Ammon's horn (tissue), 1 donor: ENCODE measurements around the gene SFSWAP.
A peak's percentile ranks its signal among the peaks of the same experiment; 100 is the strongest.
"Not testable (repeated sequence)": the region's sequence is repeated elsewhere in the genome, so short reads cannot be mapped to it uniquely, and the experiment has no call there.

Experiments used
- DNase-seq: peaks from one replicate; pipeline ENCODE4 v3.0.0-alpha.2; 2016; ENCODE audit warnings: low spot score

The SFSWAP gene

DNA sequence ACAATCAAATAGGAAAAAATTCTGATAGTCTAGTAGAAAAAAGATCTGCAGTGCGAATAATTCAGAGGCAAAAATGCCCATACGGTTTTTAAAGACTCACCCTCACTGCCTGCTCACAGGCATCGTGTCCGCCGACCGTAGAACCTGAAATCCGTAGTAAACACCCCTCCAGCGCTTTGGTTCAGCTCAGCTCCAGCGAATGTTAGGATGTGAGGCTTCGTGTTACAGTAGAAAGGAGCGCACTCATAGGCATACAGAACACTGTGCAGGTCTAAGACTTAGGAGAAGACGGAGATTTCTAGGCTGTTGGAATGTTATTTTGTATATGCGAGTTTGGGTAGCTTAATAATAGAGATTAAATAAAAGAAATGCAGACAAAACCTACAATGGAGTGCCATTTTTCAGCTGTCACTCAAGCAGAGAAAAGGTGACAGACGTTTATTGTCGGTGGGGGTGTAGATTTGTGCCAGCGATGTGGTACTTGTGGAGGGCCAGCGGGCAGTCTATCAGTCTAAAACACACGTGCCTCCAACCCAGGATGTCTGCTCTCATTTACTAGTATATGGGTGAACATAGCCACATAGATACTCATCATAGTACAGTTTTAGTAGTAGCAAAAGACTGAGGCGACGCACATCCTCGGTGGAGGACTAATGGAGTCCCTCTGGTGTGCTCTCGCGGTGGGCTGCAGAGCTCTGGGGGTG, 25.7 kb downstream of the SFSWAP start:
- DNase-seq = no peak

DNA sequence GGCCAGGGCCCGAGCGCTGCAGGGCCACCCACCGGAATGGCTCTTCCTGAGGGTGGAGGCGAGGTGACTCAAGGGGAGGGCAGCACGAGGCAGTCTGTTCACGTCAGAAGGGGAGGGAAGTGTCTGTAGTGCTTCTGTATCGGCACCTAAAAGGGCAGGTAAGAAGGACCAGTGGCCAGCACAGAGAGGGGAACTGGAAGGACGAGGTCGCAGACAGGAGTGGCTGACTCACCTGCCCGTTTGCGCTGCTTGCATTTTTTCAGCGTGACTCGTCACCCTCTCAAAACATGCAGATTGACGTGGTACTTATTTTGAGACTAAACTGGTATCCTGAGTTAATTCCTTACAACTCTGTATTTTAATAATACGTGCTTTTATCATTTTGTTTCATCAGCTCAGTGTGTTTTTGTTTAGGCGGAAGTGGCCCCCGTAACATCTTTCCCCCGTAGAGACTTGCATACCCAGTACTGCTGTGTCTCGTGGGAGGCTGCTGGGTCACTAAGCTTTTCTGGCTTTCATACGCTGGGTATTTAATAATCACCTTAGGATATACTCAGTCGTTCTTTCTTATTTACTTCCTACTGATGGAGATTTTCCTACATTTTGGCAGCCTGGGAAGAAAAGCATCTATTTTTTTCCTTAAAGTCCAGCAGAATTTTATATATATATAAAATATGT, 26.4 kb downstream of the SFSWAP start:
- no peak for DNase-seq

DNA sequence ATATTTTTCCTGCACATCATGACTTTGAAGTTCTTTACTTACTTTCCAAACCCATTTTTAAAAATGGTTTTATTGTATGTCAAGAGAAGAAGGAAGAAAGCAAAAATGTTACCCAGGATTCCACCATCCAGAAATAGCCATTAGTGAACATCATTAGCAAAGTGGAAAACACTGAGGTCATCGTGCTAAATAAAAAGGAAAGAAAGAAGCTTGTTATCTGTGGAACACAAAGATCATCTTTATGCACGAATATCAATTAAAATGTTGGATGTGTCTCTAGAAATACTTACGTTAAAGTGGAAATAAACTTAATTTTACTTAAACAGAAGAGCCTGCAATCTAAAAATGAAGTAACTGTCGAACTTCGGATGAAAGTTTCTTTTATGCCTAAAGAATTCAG, 27.3 kb downstream of the SFSWAP start:
- peak; percentile 55 for DNase-seq

DNA sequence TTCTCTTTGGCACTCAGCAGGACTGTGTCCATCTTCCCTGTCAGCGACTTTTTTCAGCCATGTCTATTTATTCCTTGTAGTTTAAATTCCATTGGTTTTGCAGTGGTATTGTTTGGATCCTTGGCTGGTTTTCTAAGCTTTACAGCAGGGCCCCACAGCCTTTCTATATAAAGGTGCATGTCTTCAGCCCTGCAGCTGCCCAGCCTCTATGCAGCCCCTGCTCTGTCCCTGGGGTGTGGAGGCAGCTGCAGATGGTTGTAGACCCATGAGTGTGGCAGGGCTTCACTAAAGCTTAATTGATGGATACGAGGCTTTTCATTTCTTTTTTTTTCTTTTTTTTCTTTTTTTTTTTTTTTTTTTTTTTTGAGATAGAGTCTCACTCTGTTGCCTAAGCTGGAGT, 29.7 kb downstream of the SFSWAP start:
- DNase-seq = no peak

DNA sequence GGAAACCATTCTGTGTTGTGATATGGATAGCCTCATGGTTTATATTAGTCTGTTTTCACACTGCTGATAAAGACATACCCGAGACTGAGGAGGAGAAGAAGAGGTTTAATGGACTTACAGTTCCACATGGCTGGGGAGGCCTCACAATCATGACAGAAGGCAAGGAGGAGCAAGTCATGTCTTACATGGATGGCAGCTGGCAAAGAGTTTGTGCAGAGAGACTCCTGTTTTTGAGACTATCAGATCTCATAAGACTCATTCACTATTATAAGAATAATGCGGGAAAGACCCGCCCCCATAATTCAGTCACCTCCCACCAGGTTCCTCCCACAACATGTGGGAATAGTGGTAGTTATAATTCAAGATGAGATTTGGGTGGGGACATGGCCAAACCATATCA, 31.9 kb downstream of the SFSWAP start:
- not testable (repeated sequence) for DNase-seq

DNA sequence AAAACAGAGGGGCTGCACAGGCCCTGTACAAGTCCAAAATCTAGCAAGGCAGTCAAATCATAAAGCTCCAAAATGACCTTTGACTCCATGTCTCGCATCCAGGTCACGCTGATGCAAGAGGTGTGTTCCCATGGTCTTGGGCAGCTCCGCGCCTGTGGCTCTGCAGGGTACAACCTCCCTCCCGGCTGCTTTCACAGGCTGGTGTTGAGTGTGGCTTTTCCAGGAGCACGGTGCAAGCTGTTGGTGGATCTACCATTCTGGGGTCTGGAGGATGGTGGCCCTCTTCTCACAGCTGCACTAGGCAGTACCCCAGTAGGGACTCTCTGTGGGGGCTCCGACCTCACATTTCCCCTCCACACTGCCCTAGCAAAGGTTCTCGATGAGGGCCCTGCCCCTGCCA, 32.5 kb downstream of the SFSWAP start:
- not testable (repeated sequence) for DNase-seq

DNA sequence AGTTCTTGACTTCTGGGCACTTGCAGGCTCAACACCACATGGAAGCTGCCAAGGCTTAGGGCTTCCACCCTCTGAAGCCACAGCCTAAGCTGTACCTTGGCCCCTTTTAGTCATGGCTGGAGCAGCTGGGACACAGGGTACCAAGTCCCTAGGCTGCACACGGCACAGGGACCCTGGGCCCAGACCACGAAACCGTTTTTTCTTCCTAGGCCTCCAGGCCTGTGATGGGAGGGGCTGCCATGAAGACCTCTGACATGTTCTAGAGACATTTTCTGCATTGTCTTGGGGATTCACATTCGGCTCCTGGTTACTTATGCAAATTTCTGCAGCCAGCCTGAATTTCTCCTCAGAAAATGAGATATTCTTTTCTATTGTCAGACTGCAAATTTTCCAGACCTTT, 33.0 kb downstream of the SFSWAP start:
- not testable (repeated sequence) for DNase-seq

DNA sequence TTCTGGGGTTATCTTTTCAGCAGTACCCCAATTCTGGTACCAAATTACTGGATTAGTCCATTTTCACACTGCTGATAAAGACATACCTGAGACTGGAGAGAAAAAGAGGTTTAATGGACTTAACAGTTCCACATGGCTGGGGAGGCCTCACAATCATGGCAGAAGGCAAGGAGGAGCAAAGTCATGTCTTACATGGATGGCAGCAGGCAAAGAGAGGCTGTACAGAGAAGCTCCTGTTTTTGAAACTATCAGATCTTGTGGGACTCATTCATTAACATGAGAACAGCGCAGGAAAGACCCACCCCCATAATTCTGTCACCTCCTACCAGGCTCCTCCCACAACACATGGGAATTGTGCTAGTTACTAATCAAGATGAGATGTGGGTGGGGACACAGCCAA, 33.8 kb downstream of the SFSWAP start:
- DNase-seq = not testable (repeated sequence)

DNA sequence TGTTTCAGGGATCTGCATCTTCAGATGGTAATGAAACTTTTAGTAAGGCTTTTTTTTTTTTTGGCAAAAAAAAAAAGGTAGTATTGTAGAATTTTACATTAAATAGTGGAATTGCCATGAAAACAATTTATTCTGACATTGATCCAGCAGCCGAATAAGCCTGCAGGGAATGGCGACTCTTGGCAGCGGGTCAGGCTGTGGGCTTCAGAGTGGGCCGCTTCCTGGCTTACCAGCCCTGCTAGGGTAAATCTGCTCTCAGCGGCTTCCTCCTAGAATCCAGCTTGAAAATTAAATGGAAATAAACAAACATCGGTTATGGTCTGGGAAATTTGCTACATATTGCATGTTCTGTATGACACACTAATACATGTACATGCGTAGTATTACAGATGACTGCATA, 34.8 kb downstream of the SFSWAP start:
- DNase-seq = no peak

DNA sequence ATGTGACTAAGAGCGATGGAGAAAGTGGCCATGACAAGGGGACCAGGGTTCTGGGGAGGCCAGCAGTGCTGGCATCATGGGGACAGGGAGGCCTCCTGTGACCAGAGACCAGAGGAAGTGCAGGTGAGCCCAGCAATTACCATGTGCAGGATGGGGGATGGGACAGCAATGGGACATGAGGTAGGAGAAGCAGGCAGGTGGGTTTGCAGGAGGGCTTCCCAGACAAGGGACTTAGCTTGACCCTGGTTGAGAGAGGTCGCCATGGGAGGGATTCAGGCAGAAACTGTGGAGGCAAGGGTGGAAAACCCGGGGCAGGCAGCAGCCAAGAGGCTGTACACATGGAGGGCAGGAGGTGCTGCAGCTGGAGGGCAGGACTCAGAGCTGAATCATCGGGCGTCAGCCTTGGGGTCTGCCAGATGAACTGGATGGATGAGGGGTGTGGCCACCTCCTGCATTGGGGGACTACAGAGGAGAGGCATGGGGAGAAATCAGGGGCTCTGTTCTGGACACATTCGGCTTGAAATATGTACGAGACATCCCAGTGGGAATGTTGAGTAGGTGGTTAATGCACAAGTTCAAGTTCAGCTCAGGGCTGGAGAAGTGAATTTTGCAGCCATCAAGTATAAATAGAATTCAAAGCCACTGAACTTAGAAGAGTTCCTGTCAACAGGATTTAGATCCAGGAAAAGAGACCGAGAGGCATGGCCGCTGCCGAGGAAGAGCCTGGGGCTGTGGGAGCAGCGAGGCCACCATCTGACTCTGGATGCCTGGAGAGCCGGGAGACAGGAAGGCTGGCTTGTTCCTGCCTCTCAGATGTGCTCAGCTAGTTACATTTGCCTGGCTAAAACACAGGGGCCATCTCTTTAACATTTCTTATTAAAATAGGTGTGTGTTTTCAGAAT, 36.6 kb downstream of the SFSWAP start:
- DNase-seq = no peak

DNA sequence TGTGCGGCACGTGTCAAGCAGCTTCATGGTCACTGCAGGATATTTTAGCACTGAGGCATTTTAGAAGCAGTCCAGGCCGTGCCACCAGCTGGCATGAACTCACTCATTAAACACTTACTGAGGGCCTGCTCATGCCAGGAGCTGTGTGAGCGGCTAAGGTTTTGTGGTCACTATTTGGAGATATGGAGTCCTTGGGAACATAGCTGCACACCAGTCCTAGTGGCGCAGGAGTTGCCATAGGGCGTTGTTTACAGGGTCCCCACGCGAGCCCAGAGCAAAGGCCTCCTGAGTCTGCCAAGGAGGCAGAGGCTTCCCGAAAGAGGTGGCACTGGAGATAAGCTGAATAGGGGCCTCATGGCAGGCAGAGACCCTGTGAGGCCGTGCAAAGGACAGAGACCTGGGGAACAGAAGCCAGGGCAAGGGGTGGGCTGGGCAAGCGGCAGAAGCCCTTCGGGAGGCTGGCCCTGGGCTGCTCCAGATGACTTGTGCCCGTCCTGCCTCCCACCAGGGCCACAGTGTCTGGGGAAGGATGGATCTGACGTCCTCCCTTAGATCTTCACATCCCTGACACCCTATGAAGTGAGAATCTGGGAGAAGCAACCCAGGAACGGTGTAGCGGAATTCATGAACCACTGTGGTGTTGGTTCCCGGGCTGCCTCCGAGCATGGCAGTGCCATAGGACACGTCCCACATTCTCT, 38.9 kb downstream of the SFSWAP start:
- no peak for DNase-seq

DNA sequence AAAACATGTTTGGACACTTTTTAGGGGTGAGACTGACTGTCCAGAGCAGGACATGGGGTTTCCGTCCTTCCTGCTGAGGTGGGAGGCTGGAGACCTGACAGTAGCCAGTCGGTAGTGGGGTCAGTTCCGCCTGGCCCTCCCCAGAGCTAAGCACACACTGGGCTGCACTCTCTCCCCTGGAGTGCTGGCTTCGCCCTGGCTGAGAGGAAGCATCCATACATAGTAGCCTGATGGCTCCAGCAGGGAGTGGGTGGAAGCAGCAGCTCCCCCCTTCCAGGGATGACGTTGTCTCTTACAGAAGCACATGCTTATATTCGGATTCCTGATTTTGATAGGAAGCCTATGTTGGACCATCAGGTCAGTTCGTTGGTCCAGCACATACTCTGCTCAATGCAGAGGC, 40.4 kb downstream of the SFSWAP start:
- no peak for DNase-seq

DNA sequence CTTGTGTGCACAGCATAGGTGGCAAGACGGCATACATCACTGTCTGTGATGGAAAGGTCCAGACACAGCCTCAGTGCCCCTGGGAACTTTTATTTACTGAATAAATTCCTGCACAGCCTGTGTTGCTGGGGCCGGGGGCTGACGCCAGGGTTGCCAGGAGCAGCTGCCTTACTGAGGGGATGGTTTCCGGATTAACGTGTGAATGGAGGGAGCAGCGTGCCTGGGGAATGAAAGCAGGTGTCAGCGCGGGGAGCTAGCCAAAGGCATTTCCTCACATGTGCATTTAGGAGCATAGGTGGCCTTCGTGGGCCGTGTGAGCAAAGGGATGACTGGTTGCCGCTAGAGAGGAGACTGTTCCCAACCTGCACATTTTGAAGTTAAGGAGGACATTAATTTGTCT, 41.6 kb downstream of the SFSWAP start:
- DNase-seq = no peak

DNA sequence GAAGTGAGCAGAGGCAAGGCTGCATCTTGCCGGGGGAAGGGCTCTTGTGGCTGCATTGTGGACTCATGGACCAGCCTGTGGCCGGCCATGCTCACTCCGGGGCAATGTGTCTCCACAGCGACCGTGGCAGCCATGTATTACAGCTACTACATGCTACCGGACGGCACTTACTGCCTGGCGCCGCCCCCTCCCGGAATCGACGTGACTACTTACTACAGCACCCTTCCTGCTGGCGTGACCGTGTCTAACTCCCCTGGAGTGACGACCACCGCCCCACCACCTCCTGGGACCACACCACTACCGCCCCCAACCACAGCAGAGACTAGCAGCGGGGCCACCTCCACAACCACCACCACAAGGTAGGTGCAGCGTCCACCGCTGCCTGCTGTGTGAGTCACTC, 42.1 kb downstream of the SFSWAP start:
- DNase-seq = no peak

DNA sequence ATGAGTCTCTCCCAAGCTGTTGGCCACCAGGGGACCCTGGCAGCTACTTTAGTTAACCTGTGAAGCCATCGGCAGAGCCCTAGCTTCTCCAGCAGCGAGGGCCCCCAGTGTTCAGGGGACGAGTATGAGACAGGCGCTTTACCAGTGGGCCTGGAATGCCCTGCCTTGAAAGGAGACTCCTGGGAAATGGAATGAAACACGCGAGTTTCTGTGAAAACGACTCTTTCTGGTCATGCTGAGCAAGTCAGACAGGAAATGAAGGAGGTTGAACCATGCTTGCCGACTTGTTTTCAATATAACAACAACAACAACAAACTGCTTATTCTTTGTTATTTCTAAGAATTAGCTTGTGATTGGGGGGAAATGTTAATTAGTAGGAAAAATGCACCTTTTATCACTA, 42.9 kb downstream of the SFSWAP start:
- no peak for DNase-seq

DNA sequence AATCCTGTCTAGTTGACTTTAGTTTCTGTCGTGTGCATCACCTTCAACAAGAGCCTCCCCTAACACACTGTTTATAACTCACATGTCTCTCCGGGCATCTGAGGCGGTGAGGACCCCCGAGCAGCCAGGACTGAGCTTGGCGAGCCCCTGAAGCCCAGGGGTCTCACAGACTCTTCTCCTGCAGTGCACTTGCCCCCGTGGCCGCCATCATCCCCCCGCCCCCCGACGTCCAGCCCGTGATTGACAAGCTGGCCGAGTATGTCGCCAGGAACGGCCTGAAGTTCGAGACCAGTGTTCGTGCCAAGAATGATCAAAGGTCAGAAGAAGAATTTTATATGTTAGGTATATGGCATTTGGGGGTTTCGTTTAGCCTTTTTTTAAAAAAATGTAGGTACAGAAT, 43.3 kb downstream of the SFSWAP start:
- no peak for DNase-seq

DNA sequence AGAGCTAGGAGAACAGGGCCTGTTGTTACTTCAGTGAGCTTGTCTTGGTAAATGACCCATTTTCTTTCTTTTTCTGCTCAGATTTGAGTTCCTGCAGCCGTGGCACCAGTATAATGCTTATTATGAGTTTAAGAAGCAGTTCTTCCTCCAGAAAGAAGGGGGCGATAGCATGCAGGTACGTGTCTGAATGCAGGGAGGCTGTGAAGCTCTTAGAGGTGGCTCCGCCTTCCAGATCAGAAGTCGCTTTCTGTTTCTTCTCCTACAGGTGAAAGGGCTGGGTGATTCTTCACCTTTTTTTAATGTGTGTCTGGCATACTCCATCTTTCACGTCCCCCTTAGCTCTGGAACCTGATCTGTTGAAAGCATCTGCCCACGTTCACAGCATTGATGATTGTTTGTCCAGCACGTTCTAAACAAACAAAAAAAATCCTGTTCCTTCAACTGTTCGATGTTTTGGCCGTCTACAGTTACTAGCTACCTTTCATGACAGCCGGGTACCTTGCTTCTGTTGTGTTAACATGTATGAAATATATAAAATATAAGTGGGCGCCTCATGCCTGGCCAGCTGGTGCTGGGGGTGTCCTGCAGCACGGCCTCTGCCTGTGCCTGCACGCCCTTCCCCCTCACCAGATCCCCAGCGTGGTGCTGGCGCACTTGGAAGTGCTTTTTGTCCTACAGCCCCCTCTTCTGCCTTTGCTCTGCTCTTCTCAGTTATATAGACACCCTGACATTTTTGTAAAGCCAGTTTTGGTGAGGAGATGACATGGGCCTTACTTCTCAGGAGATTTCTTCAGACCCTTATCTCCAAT, 44.6 kb downstream of the SFSWAP start:
- DNase-seq = no peak

DNA sequence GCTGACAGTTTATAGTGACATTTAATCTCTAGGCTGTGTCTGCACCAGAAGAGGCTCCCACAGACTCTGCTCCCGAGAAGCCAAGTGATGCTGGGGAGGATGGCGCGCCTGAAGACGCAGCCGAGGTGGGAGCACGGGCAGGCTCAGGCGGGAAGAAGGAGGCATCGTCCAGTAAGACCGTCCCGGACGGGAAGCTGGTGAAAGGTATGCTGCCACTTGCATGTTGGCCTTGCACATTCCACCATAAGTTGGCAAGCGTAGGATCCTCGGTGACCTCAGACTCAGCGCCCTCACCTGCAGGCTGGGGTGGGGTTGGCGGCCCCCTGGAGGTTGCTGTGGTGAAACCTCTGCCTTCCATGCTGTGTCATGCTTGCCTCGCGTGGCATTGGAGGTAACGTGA, 45.6 kb downstream of the SFSWAP start:
- no peak for DNase-seq

DNA sequence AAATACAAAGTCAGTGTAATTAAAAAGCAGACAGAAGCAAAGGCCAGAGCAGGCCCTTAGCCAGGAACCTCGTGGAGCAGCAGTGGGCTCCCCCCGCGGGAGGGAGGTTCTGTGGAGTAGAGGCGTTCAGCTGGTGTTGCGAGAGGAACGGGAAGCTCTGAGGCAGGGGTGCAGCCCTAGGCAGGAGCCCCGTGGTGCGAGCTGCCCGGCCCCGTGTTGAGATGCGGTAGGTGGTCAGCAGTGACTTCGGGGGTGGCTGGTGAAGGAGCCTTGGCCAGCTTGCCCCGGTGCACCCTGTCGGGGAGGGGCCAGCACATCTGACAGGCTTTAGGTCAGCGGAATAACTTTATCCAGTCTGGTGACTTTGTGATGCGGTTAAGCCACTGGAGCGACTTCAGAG, 46.2 kb downstream of the SFSWAP start:
- DNase-seq = no peak

DNA sequence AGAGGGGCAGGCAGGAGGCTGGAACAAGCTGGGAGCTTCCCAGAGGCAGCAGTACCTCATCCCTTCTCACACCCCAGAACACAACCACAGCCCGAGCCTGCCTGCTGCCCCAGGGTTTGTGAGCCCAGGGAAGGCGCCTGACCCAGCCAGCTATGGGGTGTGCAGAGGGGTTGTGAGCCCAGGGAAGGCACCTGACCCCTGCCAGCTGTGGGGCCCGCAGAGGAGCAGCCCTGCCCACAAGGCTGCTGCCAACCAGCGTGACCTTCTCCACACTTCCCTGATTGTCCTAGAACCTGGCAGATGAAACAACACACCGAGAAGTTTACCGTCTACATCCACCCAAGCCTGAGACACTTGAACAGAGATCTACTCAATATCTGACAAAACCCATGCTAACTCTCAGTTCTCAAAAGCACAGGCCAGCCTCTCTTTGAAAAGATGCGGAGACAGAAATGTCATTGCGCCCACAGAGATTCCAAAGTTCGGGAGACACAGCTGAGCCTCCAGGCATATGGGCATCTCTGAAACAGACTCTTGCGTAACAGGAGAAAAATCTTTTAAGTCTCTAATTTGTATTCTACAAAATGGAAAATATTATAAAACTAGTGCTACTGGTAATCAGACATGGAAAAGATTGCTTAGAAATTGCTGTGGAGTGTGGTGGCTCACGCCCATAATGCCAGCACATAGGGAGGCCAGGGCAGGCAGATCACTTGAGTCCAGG, 47.3 kb downstream of the SFSWAP start:
- no peak for DNase-seq

DNA sequence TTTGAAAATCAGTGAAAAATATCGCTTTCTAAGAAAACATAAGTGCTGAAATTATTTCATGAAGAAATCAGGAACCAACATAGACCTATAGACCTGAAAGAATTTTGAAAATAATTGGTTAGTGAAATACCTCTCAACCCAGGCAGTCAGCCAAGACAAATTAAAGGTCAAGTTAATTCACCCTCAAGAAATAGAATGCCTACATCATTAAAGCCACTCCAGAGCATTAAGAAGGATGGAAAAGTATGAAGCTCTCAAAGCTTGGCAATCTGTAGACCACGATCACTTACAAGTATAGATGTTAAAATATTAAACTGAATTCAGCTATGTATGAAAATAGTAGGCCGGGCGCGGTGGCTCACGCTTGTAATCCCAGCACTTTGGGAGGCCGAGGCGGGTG, 48.3 kb downstream of the SFSWAP start:
- DNase-seq = no peak
